ENCODE measurements around the gene C9orf50.

The C9orf50 gene

DNA sequence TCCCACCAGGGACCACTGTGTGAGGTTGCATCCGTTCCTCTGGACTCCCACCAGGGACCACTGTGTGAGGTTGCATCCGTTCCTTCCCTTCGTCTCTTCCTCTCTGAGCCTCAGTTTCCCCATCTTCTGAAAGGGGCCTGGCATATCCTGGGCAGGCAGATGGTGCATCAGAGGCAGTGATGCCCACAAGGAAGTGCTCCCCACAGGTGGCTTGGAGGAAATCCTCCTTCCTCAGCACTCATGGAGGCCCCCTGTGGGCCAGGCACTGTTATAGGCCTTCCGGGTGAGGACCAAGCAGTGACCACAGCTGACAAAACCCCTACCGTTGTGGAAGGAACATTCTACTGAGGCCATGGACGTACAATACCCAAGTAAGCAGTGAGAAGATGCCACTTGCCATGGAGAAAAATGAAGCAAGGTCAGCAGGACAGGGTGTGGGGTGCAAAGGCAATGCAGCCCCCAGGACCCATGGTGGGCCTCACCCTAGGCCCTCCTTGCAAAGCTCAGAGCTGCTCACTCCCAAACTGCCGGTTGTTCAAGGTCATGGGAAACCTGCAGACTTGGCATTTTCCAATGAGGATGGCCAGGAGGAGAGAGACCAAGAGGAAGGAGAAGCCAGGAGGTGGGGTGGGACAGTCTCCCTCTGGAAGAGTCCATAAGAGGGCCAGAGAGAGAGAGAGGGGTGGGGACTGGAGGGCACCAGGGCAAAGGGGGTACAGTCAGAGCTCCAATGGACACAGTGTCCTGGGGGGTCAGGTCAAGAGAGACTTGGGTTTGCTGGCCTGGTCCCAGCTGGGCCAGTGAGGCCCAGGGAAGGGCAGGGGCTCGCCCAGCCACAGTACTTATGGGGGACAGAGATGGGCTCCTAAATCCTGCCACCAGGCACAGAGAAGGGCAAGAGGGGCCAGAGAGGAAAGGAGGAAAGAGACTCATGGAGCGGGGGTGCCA is 51.1 kb downstream of the C9orf50 start:
- H3K4me2 ChIP-seq (ENCODE audit: low read length), result no peak overlapping the region
- no peaks in the 10 kb centered on the region for H3K27me3 ChIP-seq (ENCODE audit: control insufficient read depth, insufficient read depth, low read length)
- peaks cover 9% of the 10 kb centered on the region for H3K4me1 ChIP-seq
- no peaks in the 10 kb centered on the region for H3K9me3 ChIP-seq (ENCODE audit: control insufficient read depth, low read length)
- no peak overlapping the region for H3K9ac ChIP-seq
- no peaks in the 10 kb centered on the region for H3K79me2 ChIP-seq
- H3K4me3 ChIP-seq (ENCODE audit: low read depth, low read length), result no peak overlapping the region
- H2AFZ ChIP-seq, result peak overlapping the region; percentile 22
- H3K27ac ChIP-seq, result no peak overlapping the region
- no peaks in the 10 kb centered on the region for H3K36me3 ChIP-seq (ENCODE audit: control insufficient read depth, insufficient read depth, low read length)
- TF ChIP-seq, protein P1, sequence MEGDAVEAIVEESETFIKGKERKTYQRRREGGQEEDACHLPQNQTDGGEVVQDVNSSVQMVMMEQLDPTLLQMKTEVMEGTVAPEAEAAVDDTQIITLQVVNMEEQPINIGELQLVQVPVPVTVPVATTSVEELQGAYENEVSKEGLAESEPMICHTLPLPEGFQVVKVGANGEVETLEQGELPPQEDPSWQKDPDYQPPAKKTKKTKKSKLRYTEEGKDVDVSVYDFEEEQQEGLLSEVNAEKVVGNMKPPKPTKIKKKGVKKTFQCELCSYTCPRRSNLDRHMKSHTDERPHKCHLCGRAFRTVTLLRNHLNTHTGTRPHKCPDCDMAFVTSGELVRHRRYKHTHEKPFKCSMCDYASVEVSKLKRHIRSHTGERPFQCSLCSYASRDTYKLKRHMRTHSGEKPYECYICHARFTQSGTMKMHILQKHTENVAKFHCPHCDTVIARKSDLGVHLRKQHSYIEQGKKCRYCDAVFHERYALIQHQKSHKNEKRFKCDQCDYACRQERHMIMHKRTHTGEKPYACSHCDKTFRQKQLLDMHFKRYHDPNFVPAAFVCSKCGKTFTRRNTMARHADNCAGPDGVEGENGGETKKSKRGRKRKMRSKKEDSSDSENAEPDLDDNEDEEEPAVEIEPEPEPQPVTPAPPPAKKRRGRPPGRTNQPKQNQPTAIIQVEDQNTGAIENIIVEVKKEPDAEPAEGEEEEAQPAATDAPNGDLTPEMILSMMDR (IDR thresholded peaks at IDR 0.05), result peak; percentile 16

DNA sequence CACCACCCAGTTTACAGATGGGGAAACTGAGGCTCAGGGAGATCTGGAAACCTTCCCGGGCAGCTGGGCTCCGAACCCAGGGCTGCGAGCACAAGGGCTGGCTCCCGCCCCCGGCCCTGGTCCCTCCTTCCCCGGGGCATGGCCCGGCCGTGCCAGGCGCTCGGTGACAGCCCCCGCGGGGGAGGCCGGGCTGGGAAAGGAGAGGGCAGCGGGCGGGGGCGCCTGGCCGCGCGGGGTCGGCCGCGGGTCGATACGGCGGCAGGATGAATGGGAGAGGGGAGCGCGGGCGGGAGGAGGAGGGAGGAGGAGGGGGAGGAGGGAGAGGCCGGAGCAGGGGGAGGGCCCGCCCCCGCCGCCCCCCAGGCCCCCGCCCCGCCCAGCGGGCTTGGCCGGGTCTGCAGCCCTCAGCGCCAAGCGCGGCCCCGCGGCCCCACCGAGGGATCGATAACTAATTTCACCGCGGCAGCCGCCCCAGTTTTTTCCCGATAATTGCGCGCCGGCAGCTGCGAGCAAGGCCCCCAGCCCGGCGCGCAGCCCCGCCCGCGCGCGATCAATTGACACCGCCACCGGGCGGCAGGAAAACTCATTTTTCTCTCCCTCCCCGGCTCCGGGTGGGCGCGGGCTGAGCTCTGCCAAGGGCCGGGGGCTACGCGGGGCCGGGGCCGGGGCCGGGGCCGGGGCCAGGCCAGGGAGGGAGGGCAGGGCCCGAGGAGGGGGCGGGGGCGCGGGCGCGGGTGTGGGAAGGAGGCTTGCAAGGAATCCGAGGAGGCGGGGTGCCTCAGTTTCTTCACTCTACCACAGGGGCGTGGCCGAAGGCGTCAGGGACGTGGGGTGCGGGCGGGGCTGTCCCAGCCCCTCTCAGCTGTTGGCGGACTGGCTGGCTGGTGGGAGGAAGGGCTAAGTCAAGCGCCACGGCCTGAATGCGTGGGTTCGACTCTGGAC is 52.1 kb downstream of the C9orf50 start:
- H2AFZ ChIP-seq, result peak overlapping the region; percentile 80
- peaks cover 9% of the 10 kb centered on the region for H3K4me1 ChIP-seq
- peak overlapping the region; percentile 58 for H3K4me3 ChIP-seq (ENCODE audit: low read depth, low read length)
- TF ChIP-seq, protein P1 (IDR thresholded peaks at IDR 0.05), result no peak
- H3K27ac ChIP-seq, result no peak overlapping the region
- H3K27me3 ChIP-seq (ENCODE audit: control insufficient read depth, insufficient read depth, low read length), result no peaks in the 10 kb centered on the region
- peak overlapping the region; percentile 87 for H3K4me2 ChIP-seq (ENCODE audit: low read length)
- no peaks in the 10 kb centered on the region for H3K36me3 ChIP-seq (ENCODE audit: control insufficient read depth, insufficient read depth, low read length)
- H3K9ac ChIP-seq, result no peak overlapping the region
- H3K9me3 ChIP-seq (ENCODE audit: control insufficient read depth, low read length), result no peaks in the 10 kb centered on the region
- H3K79me2 ChIP-seq, result no peaks in the 10 kb centered on the region

DNA sequence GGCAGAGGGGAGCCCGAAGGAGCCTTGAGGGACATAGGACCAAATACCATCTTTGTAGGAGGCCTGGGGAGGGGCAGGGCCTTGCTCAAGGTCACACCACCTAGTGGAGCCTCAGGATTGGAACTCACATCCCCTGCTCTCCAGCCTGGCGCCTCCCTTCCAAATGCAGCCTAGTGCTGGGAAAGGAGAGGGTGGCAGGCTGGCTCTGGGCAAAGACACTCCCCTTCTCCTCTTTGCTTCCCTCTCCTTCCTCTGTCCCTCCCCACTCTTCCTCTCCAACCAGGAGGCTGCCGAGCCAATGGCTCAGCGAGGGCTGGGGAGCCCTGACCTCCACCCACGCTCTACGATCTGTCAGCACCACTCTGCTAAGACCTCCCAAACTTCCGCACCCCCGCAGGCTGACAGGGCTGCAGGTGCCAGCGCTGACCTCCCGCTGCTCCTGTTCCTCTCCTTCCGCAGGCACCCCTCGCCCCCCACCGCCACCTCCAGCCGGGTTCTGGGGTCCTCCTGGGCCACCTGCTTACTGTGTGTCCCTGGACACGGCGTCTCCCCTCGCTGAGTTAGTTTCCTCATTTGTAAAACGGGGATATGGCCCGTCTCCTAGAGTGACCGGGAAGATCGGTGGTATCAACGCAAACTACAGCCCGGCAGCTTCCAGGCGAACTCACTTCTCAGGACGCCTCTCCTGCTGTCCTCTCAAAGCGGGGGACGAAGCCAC is 52.9 kb downstream of the C9orf50 start:
- Histone ChIP-seq H3K79me2 (no peaks in the 10 kb centered on the region), H3K9ac (no peak overlapping the region), H3K9me3 (ENCODE audit: control insufficient read depth, low read length) (no peaks in the 10 kb centered on the region), H3K4me3 (ENCODE audit: low read depth, low read length) (peak overlapping the region; percentile 58), H3K36me3 (ENCODE audit: control insufficient read depth, insufficient read depth, low read length) (no peaks in the 10 kb centered on the region), H3K27ac (no peak overlapping the region), H3K4me1 (peaks cover 9% of the 10 kb centered on the region), H2AFZ (peak overlapping the region; percentile 80), H3K4me2 (ENCODE audit: low read length) (peak overlapping the region; percentile 87), H3K27me3 (ENCODE audit: control insufficient read depth, insufficient read depth, low read length) (no peaks in the 10 kb centered on the region)
- TF ChIP-seq, protein P1 (IDR thresholded peaks at IDR 0.05), result no peak

DNA sequence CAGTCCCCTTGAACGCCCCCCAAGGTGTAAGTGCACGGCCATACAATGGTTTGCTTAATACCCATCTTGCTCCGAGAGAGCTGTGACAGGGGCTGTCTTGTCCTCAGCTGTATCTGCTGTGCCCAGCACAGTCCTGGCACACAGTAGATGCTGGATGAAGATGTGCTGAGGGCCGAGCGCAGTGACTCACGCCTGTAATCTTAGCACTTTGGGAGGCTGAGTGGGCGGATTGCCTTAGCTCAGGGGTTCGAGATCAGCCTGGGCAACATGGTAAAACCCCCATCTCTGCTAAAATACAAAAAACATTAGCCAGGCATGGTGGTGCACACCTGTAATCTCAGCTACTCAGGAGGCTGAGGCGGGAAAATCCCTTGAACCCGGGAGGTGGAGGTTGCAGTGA is 53.6 kb downstream of the C9orf50 start:
- Histone ChIP-seq H3K4me3 (ENCODE audit: low read depth, low read length) (no peak overlapping the region), H2AFZ (no peak overlapping the region)

More for the DNA sequence above, 53.6 kb downstream of the C9orf50 start:
- Histone ChIP-seq H3K9ac (no peak overlapping the region), H3K36me3 (ENCODE audit: control insufficient read depth, insufficient read depth, low read length) (no peaks in the 10 kb centered on the region), H3K4me1 (peaks cover 9% of the 10 kb centered on the region), H3K27ac (no peak overlapping the region), H3K27me3 (ENCODE audit: control insufficient read depth, insufficient read depth, low read length) (no peaks in the 10 kb centered on the region), H3K9me3 (ENCODE audit: control insufficient read depth, low read length) (no peaks in the 10 kb centered on the region), H3K4me2 (ENCODE audit: low read length) (no peak overlapping the region), H3K79me2 (no peaks in the 10 kb centered on the region)
- TF ChIP-seq, protein P1 (IDR thresholded peaks at IDR 0.05), result no peak

Data from parathyroid adenoma (tissue), 2 donors.